HG03060 (cell line): ENCODE measurements around the gene SYNC.
"Not testable (repeated sequence)": the region's sequence is repeated elsewhere in the genome, so short reads cannot be mapped to it uniquely, and the experiment has no call there.

Experiments
- ATAC-seq: cut with Tn5 transposase; IDR thresholded peaks from one replicate; pipeline ENCODE4 v1.9.1; 2021; ENCODE audit warnings: low read depth, moderate number of reproducible peaks; ENCODE audit not compliant: unreplicated experiment

SYNC gene

GRCh38 chr1:32725615-32725982, 23.0 kb upstream of the SYNC start:
- no peak for ATAC-seq

GRCh38 chr1:32724678-32725614, 22.4 kb upstream of the SYNC start:
- no peak for ATAC-seq

GRCh38 chr1:32719681-32720275, 17.2 kb upstream of the SYNC start:
- no peak for ATAC-seq

GRCh38 chr1:32718527-32718926, 16.0 kb upstream of the SYNC start:
- no peak for ATAC-seq

DNA sequence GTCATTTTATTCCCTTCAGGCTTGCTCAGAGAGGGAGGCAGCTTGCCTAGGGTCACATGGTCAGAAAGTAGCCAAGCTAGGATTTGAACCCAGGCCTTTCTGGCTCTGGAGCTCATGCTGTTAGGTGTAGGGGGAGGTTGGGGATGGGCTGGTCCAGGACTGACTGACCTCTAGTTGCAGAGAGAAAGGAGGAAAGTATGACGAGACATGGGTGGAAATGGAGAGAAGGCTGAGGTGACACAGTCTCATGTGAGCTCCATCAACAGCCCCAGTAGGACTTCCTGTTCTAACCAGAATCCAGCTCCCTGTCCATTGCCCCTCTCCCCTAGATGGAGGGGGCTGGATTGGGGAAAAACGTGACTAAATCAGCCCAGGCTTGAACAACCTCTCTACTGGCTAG, 15.5 kb upstream of the SYNC start:
- no peak for ATAC-seq

- ATAC-seq = no peak
Observed at GRCh38 chr1:32717503-32717902, 14.9 kb upstream of the SYNC start.

- no peak for ATAC-seq
Observed at GRCh38 chr1:32716312-32717148, 14.0 kb upstream of the SYNC start.

GRCh38 chr1:32715901-32716311, 13.3 kb upstream of the SYNC start:
- ATAC-seq = no peak

DNA sequence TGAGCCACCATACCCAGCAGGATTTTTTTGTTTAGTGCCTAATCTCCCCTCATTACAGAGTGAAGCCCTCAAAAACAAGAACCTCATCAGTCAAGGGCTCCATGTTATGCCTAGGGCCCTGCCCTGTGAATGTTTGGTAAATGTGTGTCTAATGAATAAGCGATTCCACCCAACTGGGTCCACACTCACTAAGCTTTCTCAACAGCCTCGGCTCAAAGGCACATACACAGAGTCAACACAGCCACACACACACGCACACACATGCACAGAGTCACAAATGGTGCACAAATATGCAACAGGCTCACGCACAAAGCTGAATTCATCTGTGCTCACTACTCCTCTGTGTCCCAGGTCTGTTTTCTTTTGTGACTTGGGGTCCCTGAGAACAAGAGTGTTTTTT, 11.7 kb upstream of the SYNC start:
- no peak for ATAC-seq

- no peak for ATAC-seq
Observed at GRCh38 chr1:32713081-32713480, 10.5 kb upstream of the SYNC start.

DNA sequence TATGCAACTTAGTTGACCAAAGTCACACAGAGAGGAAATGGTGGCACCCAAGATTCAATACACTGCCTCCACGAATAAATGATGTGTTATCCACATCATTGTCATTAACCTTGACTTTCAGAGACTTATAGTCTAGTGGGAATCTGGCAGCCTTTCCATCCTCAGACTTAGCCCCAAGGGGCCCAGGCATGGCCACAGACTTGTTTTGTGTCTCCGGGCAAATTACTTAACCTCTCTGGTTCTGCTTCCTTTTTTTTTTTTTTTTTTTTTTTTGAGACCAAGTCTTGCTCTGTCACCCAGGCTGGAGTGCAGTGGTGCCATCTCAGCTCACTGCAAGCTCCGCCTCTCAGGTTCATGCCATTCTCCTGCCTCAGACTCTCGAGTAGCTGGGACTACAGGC, 8.7 kb upstream of the SYNC start:
- not testable (repeated sequence) for ATAC-seq

DNA sequence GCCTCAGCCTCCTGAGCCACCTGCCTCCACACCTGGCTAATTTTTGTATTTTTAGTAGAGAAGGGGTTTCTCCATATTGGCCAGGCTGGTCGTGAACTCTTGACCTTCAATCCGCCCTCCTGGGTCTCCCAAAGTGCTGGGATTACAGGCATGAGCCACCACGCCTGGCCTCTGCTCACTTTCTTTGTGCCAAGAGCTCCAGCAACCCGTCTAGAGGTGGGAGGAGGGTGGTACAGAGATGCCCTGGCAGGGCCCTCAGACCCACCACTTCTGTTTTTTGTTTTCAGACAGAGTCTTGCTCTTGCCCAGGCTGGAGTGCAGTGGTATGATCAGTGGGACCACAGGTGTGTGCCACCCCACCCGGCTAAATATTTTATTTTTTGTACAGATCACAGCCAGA, 6.9 kb upstream of the SYNC start:
- ATAC-seq = no peak

DNA sequence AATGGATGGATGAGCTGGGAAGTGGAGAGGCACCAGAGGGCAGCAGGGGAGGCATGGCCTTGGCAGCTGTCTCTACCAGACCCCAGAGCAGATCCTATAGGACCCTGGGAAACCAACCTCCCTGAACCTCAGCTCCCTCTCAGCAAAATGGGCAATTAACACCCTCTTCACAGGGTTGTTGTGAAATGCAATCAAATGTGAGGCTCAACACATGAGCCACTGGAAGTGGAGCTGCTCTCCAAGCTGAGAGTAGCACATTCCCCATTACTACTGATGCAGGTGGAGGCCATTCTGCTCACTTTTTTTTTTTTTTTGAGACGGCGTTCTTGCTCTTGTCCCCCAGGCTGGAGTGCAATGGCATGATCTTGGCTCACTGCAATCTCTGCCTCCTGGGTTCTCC, 6.5 kb upstream of the SYNC start:
- no peak for ATAC-seq

DNA sequence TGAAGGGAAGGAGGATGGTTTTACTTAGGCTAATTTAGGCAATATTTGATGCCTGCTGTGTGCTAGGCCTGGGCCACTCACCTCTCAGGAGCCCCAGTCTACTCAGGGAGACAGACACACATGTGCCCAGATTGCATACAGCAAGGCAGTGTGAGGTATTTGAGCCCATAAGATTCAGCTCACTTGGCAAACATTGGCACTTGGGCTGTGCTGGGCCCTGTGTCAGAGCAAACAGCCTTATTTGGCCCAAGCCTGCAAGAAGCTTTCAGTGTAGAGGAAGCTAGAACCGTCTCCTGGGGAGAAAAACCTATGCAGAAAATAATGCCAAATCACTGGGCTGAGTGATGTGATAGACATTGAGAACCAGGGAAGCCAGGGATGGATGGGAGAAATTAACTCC, 3.9 kb upstream of the SYNC start:
- ATAC-seq = no peak

DNA sequence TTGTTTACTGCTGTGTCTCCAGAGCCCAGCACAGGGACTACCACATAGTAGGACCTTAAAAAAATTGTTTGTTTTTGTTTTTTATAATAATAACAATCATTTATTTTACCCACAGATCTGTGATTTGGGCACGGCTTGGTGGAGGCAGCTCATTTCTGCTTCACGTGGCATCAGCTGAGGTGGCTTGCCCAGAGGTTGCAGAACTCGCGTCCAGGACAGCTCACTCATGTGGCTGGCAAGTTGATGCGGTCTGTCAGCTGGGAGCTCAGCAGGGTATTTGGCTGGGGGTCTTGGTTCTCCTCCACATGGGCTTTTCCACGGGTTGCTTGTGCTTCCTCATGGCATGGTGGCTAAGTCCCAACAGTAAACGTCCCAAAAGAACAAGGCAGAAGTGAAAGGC, 2.9 kb upstream of the SYNC start:
- no peak for ATAC-seq

GRCh38 chr1:32703479-32704291, 1.1 kb upstream of the SYNC start:
- ATAC-seq = no peak

- ATAC-seq = no peak
Observed at GRCh38 chr1:32701951-32702598, 495 bp downstream of the SYNC start.

DNA sequence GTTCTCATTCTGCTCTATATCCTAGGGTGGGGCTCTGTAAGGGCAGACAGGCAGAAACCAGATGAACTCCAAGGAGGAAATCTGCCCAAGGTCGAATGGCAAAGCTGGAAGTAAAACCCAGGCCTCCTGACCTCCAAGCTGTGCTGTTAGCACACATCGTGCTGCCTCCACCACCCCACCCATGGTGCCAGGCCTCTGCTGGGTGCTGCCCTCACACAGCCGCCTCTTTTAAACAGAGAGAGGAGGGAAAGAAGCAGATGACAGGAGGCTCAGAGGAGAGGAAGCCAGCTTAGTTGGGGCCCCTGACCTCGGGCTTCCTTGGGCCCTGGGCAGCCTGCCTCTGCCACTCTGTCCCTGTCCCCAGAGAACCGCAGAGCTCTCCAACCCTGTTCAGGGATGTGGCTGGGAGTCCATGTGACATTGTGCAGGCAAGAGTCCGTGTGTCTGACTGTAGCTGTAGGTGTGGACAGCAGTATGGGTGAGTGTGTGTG, 1.1 kb downstream of the SYNC start:
- ATAC-seq = no peak

DNA sequence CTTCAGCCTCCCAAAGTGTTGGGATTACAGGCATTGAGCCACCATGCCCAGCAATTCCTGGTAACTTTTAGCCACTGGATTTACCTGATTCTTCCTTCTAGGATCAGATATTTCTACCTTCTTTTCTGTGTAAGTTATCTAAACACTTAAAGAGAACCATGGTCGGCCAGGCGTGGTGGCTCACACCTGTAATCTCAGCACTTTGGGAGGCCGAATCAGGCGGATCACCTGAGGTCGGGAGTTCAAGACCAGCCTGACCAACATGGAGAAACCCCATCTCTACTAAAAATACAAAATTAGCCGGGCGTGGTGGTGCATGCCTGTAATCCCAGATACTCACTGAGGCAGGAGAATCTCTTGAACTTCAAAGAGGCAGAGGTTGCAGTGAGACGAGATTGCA, 5.6 kb downstream of the SYNC start:
- not testable (repeated sequence) for ATAC-seq

DNA sequence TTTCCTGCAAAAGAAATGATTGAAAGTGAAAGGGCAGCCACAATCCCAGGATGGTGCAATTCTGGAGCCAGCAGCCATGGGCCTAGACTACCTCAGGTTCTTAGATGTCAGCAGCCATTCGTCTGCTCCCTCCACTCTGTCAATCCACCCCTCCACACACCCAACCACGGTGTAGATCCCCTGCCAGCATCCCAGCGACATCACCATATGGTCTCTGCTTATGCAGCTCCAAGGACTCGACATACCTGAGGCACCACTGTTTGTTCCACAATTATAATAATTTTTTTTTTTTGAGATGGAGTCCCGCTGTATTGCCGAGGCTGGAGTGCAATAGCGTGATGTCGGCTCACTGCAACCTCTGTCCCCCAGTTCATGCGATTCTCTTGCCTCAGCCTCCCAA, 6.5 kb downstream of the SYNC start:
- ATAC-seq = no peak
